ENCODE results near the gene OR51G1.

GRCh38 chr11:4884361-4884760 lies 39.8 kb downstream of the OR51G1 start:
- TF ChIP-seq EZH2 (IDR thresholded peaks at IDR 0.05; ENCODE audit: borderline replicate concordance, low read depth, low read length, severe bottlenecking) (no peak), CTCF (IDR thresholded peaks at IDR 0.05; ENCODE audit: borderline replicate concordance, extremely low read depth, low read length, poor library complexity, severe bottlenecking) (no peak)
